HEK293 (cell line): ENCODE data around the gene SDHAF1.

ENCODE experiments used
- CTCF ChIA-PET: fragments of 350-600 bp; formaldehyde crosslinking; extraction: SDS; loops from one replicate; lab custom pipeline; 2021; ENCODE audit warnings: antibody characterized with exemption; lab: Yijun Ruan, JAX
- POLR2A ChIA-PET: fragments of 300-600 bp; formaldehyde crosslinking; extraction: SDS; loops from one replicate; lab custom pipeline; 2020; ENCODE audit warnings: antibody characterized with exemption, inconsistent platforms; lab: Yijun Ruan, JAX
- H3K27ac ChIP-seq: fragments of 200-500 bp; sonication (Bioruptor generic); 2 replicates; pipeline ENCODE4 v1.5.1; 2014; ENCODE audit warnings: low read depth, low read length, control low read depth, inconsistent platforms; ENCODE audit errors: extremely low read depth
- H3K36me3 ChIP-seq, 2 experiments: fragments of 200-500 bp in 1 of 2; sonication (Bioruptor generic) in 1 of 2; 1 replicate in 1 of 2; 2 replicates in 1 of 2; pipeline ENCODE4 v1.5.1; 2014 to 2017; ENCODE audit warnings: inconsistent platforms in 2 of 2, low read length in 2 of 2; ENCODE audit not compliant: control insufficient read depth in 2 of 2, insufficient read depth in 1 of 2
- H3K4me1 ChIP-seq: fragments of 200-500 bp; sonication (Bioruptor generic); 2 replicates; pipeline ENCODE4 v1.5.1; 2014; ENCODE audit warnings: mild to moderate bottlenecking, low read length, inconsistent platforms; ENCODE audit not compliant: control insufficient read depth, insufficient read depth
- H3K4me3 ChIP-seq: 2 replicates; pipeline ENCODE4 v1.5.1; 2011; ENCODE audit warnings: low read depth, mild to moderate bottlenecking, control low read depth, low read length, moderate library complexity
- H3K9me3 ChIP-seq: fragments of 200-500 bp; sonication (Bioruptor generic); 2 replicates; pipeline ENCODE4 v1.5.1; 2014; ENCODE audit warnings: low read depth, low read length, inconsistent platforms; ENCODE audit not compliant: control insufficient read depth, insufficient read depth
- PRDM1 ChIP-seq: fragments of 450-650 bp; formaldehyde crosslinking; IDR thresholded peaks from 2 replicates; pipeline ENCODE4; 2016; ENCODE audit warnings: missing biosample characterization, missing genetic modification characterization
- PRDM6 ChIP-seq: fragments of 450-650 bp; formaldehyde crosslinking; IDR thresholded peaks from 2 replicates; pipeline ENCODE4 v1.5.1; 2017; ENCODE audit warnings: missing biosample characterization, missing genetic modification characterization
- ZBTB1 ChIP-seq: fragments of 450-650 bp; formaldehyde crosslinking; IDR thresholded peaks from 2 replicates; pipeline ENCODE4 v1.5.1; 2016; ENCODE audit warnings: missing biosample characterization, missing genetic modification characterization
- ZEB2 ChIP-seq: fragments of 450-650 bp; formaldehyde crosslinking; IDR thresholded peaks from 2 replicates; pipeline ENCODE4 v1.5.1; 2016; ENCODE audit warnings: missing biosample characterization, missing genetic modification characterization
- ZNF114 ChIP-seq: fragments of 450-650 bp; formaldehyde crosslinking; IDR thresholded peaks from 2 replicates; pipeline ENCODE4 v1.5.0; 2017; ENCODE audit warnings: missing biosample characterization, missing genetic modification characterization
- ZNF146 ChIP-seq: fragments of 450-650 bp; formaldehyde crosslinking; IDR thresholded peaks from 2 replicates; pipeline ENCODE4 v1.5.1; 2016; ENCODE audit warnings: missing biosample characterization, missing genetic modification characterization
- ZNF274 ChIP-seq, 2 experiments: fragments of 200-500 bp in 1 of 2; fragments of 450-650 bp in 1 of 2; sonication (Bioruptor generic) in 1 of 2; formaldehyde crosslinking in 1 of 2; IDR thresholded peaks; 2 replicates each; pipeline versions ENCODE4 v1.5.1 to v1.6.1; 2014 to 2016; ENCODE audit warnings: borderline replicate concordance in 1 of 2, inconsistent platforms in 1 of 2, low read length in 1 of 2, missing biosample characterization in 1 of 2, missing genetic modification characterization in 1 of 2
- ZNF366 ChIP-seq: fragments of 450-650 bp; formaldehyde crosslinking; conservative IDR thresholded peaks from 2 replicates; pipeline ENCODE4 v1.5.1; 2016; ENCODE audit warnings: missing biosample characterization, missing genetic modification characterization
- ZNF391 ChIP-seq: fragments of 450-650 bp; formaldehyde crosslinking; IDR thresholded peaks from 2 replicates; pipeline ENCODE4 v1.5.1; 2016; ENCODE audit warnings: low read depth, missing biosample characterization, missing genetic modification characterization, borderline replicate concordance
- ZNF398 ChIP-seq: fragments of 450-650 bp; formaldehyde crosslinking; IDR thresholded peaks from 2 replicates; pipeline ENCODE4 v1.5.1; 2017; ENCODE audit warnings: missing biosample characterization, missing genetic modification characterization
- ZNF449 ChIP-seq: fragments of 450-650 bp; formaldehyde crosslinking; IDR thresholded peaks from 2 replicates; pipeline ENCODE4 v1.5.1; 2017; ENCODE audit warnings: missing biosample characterization, mild to moderate bottlenecking, missing genetic modification characterization, moderate library complexity
- ZNF501 ChIP-seq: fragments of 450-650 bp; formaldehyde crosslinking; IDR thresholded peaks from 2 replicates; pipeline ENCODE4 v1.5.1; 2016; ENCODE audit warnings: missing biosample characterization, missing genetic modification characterization
- ZNF530 ChIP-seq: fragments of 450-650 bp; formaldehyde crosslinking; IDR thresholded peaks from 2 replicates; pipeline ENCODE4 v1.5.1; 2016; ENCODE audit warnings: low read depth, missing biosample characterization, missing genetic modification characterization
- ZNF585B ChIP-seq: fragments of 450-650 bp; formaldehyde crosslinking; IDR thresholded peaks from 2 replicates; pipeline ENCODE4 v1.5.1; 2016; ENCODE audit warnings: missing biosample characterization, missing genetic modification characterization
- ZNF623 ChIP-seq: fragments of 450-650 bp; formaldehyde crosslinking; IDR thresholded peaks from 2 replicates; pipeline ENCODE4 v1.5.1; 2016; ENCODE audit warnings: missing biosample characterization, missing genetic modification characterization
- ZNF639 ChIP-seq: fragments of 450-650 bp; formaldehyde crosslinking; IDR thresholded peaks from 2 replicates; pipeline ENCODE4 v1.5.1; 2016; ENCODE audit warnings: missing biosample characterization, missing genetic modification characterization
- ZNF701 ChIP-seq: fragments of 450-650 bp; formaldehyde crosslinking; IDR thresholded peaks from 2 replicates; pipeline ENCODE4 v1.5.1; 2016; ENCODE audit warnings: missing biosample characterization, missing genetic modification characterization
- ZNF747 ChIP-seq: fragments of 450-650 bp; formaldehyde crosslinking; IDR thresholded peaks from 2 replicates; pipeline ENCODE4 v1.5.1; 2016; ENCODE audit warnings: missing biosample characterization, missing genetic modification characterization
- ZNF776 ChIP-seq: fragments of 450-650 bp; formaldehyde crosslinking; IDR thresholded peaks from 2 replicates; pipeline ENCODE4 v1.5.0; 2017; ENCODE audit warnings: missing biosample characterization, missing genetic modification characterization, borderline replicate concordance
- ZNF791 ChIP-seq: fragments of 450-650 bp; formaldehyde crosslinking; IDR thresholded peaks from 2 replicates; pipeline ENCODE4 v1.5.1; 2016; ENCODE audit warnings: missing biosample characterization, missing genetic modification characterization
- ZNF792 ChIP-seq: fragments of 450-650 bp; formaldehyde crosslinking; IDR thresholded peaks from 2 replicates; pipeline ENCODE4 v1.5.1; 2016; ENCODE audit warnings: missing biosample characterization, missing genetic modification characterization
- ZSCAN4 ChIP-seq: fragments of 450-650 bp; formaldehyde crosslinking; IDR thresholded peaks from 2 replicates; pipeline ENCODE4 v1.5.1; 2017; ENCODE audit warnings: missing biosample characterization, missing genetic modification characterization
- ZSCAN5A ChIP-seq: fragments of 450-650 bp; formaldehyde crosslinking; IDR thresholded peaks from 2 replicates; pipeline ENCODE4 v1.5.1; 2016; ENCODE audit warnings: missing biosample characterization, missing genetic modification characterization

The SDHAF1 gene

GRCh38 chr19:35958660-35959039, 36.3 kb upstream of the SDHAF1 start:
- ChIA-PET CTCF (interaction anchor here (0.6 to 1.8 kb wide), 16 partner anchors 9 to 366 kb away, joined by 3 to 10 read pairs (median 4); no protein-coding TSS in a partner anchor), POLR2A (no interaction called here)
- Histone ChIP-seq H3K4me3 (no peak overlapping the region), H3K27ac (no peak overlapping the region), H3K4me1 (peaks cover 8% of the 10 kb centered on the region), H3K36me3 (no peaks in the 10 kb centered on the region), H3K9me3 (no peaks in the 10 kb centered on the region)
- TF ChIP-seq ZNF623 (tag by site-specific recombination): no peak
- peak; percentile 71 for TF ChIP-seq ZNF366 (tag by site-specific recombination)
- TF ChIP-seq PRDM1: peak; percentile 91

- no peak overlapping the region for H3K4me3 ChIP-seq
- H3K27ac ChIP-seq: no peak overlapping the region; the same call in 1 of the 2 replicates
- CTCF ChIA-PET: interaction anchor here (0.7 to 1.8 kb wide), 10 partner anchors 10 to 228 kb away, joined by 3 to 10 read pairs (median 4); no protein-coding TSS in a partner anchor
- POLR2A ChIA-PET: no interaction called here
- no peaks in the 10 kb centered on the region for H3K9me3 ChIP-seq
- peaks cover 8% of the 10 kb centered on the region for H3K4me1 ChIP-seq
- no peaks in the 10 kb centered on the region; a peak in 1 of 3 replicates for H3K36me3 ChIP-seq
- TF ChIP-seq ZSCAN5A (tag by site-specific recombination) (no peak), ZEB2 (tag by site-specific recombination) (peak; percentile 32; the same call in 1 of the 2 replicates), ZNF530 (tag by site-specific recombination) (no peak), ZNF398 (tag by site-specific recombination) (no peak), ZNF274 (IDR thresholded peaks at IDR 0.05; ENCODE audit: low read length) (no peak), ZNF274 (tag by site-specific recombination; IDR thresholded peaks at IDR 0.05; ENCODE audit: borderline replicate concordance) (no peak), ZNF791 (tag by site-specific recombination) (no peak), ZNF501 (tag by site-specific recombination) (no peak), ZNF639 (tag by site-specific recombination) (no peak), ZNF585B (peak; percentile 54), ZNF391 (tag by site-specific recombination) (no peak), ZNF776 (tag by site-specific recombination) (no peak), ZNF449 (tag by site-specific recombination) (peak; percentile 78), ZBTB1 (tag by site-specific recombination) (no peak), PRDM6 (no peak), ZNF701 (tag by site-specific recombination) (no peak), ZNF792 (no peak), ZSCAN4 (no peak), ZNF146 (tag by site-specific recombination) (no peak), ZNF747 (no peak), ZNF114 (tag by site-specific recombination) (no peak)
Measured at GRCh38 chr19:35959040-35959967, 35.7 kb upstream of the SDHAF1 start.
